ENCODE results near the gene DOCK4.

- TF ChIP-seq SP1 (CRISPR knock-in tag; conservative IDR thresholded peaks at IDR 0.05), result no peak
- no peak for TF ChIP-seq CTCF (IDR thresholded peaks at IDR 0.05)
- no peak for TF ChIP-seq SMAD4 (CRISPR knock-in tag; IDR thresholded peaks at IDR 0.05)
- TF ChIP-seq FOXP1 (CRISPR knock-in tag; IDR thresholded peaks at IDR 0.05; ENCODE audit: borderline replicate concordance), result no peak
- TF ChIP-seq ZSCAN18 (CRISPR knock-in tag; IDR thresholded peaks at IDR 0.05), result no peak
- TF ChIP-seq AFF4 (CRISPR knock-in tag; IDR thresholded peaks at IDR 0.05; ENCODE audit: borderline replicate concordance), result no peak
- TF ChIP-seq JUN (CRISPR knock-in tag; IDR thresholded peaks at IDR 0.05), result no peak
- no peak for TF ChIP-seq ZNF232 (CRISPR knock-in tag; IDR thresholded peaks at IDR 0.05)
- no peak for TF ChIP-seq PRDM15 (CRISPR knock-in tag; IDR thresholded peaks at IDR 0.05)
- no peak for TF ChIP-seq E2F1 (CRISPR knock-in tag; IDR thresholded peaks at IDR 0.05)
- TF ChIP-seq STAT6 (CRISPR knock-in tag; conservative IDR thresholded peaks at IDR 0.05; ENCODE audit: low read depth), result no peak
- no peak for TF ChIP-seq TEAD4 (CRISPR knock-in tag; IDR thresholded peaks at IDR 0.05)
Measured at GRCh38 chr7:112207765-112208164, 1.6 kb upstream of the DOCK4 start.
